ENCODE data around the gene DNMT3L. TPM values are rescaled to one million over a fixed set of nuclear protein-coding genes. Genes with fewer than 3 reads are reported as not detected.

The DNMT3L gene
- total and polyA plus RNA-seq, 8 donors: not detected

DNA sequence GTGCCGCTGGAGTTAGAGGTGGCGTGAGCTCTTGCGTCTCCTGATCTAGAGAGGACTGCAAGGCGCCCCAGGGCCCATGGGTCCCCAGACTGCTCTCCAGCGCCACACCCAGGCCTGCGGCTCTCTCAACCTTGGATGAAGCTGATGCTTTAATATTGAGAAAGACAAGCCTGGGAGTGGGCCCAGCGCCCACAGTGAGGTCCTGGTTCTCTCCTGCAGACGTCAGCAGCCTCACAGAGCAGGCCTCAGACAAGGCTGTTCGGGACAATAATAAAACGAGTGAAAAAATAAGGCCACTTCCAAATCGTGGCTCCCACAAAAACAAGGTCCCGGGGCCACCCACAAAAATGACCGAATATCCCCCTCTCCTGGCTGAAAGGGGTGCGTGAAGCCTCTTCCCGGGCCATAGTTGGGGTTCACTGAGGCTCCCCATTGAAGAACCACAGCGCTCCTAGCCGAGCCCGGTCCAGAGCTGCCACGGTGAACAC is 6.0 kb upstream of the DNMT3L start:
- TF ChIP-seq, protein P1, sequence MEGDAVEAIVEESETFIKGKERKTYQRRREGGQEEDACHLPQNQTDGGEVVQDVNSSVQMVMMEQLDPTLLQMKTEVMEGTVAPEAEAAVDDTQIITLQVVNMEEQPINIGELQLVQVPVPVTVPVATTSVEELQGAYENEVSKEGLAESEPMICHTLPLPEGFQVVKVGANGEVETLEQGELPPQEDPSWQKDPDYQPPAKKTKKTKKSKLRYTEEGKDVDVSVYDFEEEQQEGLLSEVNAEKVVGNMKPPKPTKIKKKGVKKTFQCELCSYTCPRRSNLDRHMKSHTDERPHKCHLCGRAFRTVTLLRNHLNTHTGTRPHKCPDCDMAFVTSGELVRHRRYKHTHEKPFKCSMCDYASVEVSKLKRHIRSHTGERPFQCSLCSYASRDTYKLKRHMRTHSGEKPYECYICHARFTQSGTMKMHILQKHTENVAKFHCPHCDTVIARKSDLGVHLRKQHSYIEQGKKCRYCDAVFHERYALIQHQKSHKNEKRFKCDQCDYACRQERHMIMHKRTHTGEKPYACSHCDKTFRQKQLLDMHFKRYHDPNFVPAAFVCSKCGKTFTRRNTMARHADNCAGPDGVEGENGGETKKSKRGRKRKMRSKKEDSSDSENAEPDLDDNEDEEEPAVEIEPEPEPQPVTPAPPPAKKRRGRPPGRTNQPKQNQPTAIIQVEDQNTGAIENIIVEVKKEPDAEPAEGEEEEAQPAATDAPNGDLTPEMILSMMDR (IDR thresholded peaks at IDR 0.05): no peak
- H3K4me1 ChIP-seq: no peaks in the 10 kb centered on the region
- no peaks in the 10 kb centered on the region for H3K36me3 ChIP-seq
- FAIRE-seq (no peak), DNase-seq (peak in 1 of 6 donors; percentile 27), ATAC-seq (peak in 1 of 4 donors; percentile 36)
- WGBS, 2 donors: 54 to 62% methylated on average over 19 of the region's 19 CpGs
- no peak overlapping the region for H3K4me3 ChIP-seq
- no peak overlapping the region for H3K27ac ChIP-seq
- no peaks in the 10 kb centered on the region for H3K27me3 ChIP-seq
- intact Hi-C loops (cut with DNase I): no loop called here
- H3K9me3 ChIP-seq: no peaks in the 10 kb centered on the region

DNA sequence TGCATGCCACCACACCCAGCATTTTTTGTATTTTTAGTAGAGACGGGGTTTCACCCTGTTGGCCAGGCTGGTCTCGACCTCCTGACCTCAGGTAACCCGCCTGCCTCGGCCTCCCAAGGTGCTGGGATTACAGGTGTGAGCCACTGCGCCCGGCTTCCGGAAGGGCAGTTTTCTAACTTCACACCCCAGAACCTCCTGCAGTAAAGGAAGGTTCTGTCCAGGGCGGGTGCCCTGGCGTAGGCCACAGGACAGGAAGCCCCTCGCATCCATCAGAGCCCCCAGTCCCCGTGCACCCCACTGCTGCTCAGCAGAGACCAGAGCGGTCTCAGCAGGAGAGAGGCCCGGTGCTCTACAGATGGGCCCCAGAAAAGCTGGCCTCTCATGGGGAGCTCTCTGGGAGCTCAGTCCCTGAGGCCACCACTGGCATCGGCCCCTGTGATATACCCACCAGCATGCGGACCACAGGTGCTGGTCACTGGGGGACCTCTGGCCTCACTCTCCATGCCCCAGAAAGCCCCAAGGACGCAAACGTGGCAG is 4.1 kb upstream of the DNMT3L start:
- FAIRE-seq (no peak), ATAC-seq (no peak), DNase-seq (peak in 1 of 6 donors; percentile 43)
- H3K4me1 ChIP-seq: no peaks in the 10 kb centered on the region
- 79 to 82% methylated on average over 17 of the region's 17 CpGs for WGBS, 2 donors
- TF ChIP-seq, protein P1 (IDR thresholded peaks at IDR 0.05): no peak
- H3K4me3 ChIP-seq: no peak overlapping the region
- H3K9me3 ChIP-seq: no peaks in the 10 kb centered on the region
- intact Hi-C loops (cut with DNase I): no loop called here
- no peaks in the 10 kb centered on the region for H3K27me3 ChIP-seq
- H3K27ac ChIP-seq: no peak overlapping the region
- no peaks in the 10 kb centered on the region for H3K36me3 ChIP-seq

GRCh38 chr21:44263768-44264167 is 2.1 kb upstream of the DNMT3L start:
- Histone ChIP-seq H3K4me1 (no peaks in the 10 kb centered on the region), H3K27me3 (no peaks in the 10 kb centered on the region), H3K27ac (no peak overlapping the region), H3K36me3 (no peaks in the 10 kb centered on the region), H3K4me3 (no peak overlapping the region), H3K9me3 (no peaks in the 10 kb centered on the region)
- DNase-seq: peak in 1 of 6 donors; percentile 5
- intact Hi-C loops (cut with DNase I): no loop called here
- TF ChIP-seq, protein P1 (IDR thresholded peaks at IDR 0.05): no peak
- 72 to 79% methylated on average over 4 of the region's 4 CpGs for WGBS, 2 donors
- FAIRE-seq: no peak
- no peak for ATAC-seq

DNA sequence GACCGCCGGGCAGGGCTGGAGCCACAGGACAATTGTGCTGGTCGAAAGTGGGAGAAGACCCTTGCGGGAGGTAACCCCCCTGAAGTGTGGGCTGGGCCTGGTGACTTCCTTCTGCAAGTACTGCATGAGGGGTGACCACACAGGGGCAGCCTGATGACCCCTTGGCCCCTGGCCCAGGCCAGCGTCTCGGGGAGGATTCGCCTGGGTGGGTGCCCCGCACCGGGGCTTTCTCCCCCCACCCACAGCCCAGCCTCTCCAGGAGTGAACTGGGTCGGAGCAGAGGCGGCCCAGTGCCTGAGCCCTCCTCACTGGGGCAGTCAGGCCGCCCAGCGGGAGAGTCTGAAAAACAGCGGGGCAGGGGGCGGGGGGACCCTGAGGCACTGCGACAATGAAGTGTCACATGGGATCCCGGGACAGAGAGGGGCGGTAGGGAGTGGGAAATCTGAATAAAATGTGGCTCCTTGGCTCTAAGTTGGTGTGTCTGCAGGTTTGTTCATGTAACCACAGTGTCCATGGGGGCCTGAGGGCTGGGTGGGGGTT is 1.6 kb upstream of the DNMT3L start:
- Histone ChIP-seq H3K4me1 (no peaks in the 10 kb centered on the region), H3K9me3 (no peaks in the 10 kb centered on the region), H3K27me3 (no peaks in the 10 kb centered on the region), H3K36me3 (no peaks in the 10 kb centered on the region), H3K27ac (no peak overlapping the region), H3K4me3 (no peak overlapping the region)
- TF ChIP-seq, protein P1 (IDR thresholded peaks at IDR 0.05): no peak
- intact Hi-C loops (cut with DNase I): no loop called here
- WGBS, 2 donors: 39 to 40% methylated on average over 13 to 18 of the region's 18 CpGs
- DNase-seq: peak in 3 of 6 donors; percentile 10 to 45 (median 19)
- FAIRE-seq: no peak
- no peak for ATAC-seq

DNA sequence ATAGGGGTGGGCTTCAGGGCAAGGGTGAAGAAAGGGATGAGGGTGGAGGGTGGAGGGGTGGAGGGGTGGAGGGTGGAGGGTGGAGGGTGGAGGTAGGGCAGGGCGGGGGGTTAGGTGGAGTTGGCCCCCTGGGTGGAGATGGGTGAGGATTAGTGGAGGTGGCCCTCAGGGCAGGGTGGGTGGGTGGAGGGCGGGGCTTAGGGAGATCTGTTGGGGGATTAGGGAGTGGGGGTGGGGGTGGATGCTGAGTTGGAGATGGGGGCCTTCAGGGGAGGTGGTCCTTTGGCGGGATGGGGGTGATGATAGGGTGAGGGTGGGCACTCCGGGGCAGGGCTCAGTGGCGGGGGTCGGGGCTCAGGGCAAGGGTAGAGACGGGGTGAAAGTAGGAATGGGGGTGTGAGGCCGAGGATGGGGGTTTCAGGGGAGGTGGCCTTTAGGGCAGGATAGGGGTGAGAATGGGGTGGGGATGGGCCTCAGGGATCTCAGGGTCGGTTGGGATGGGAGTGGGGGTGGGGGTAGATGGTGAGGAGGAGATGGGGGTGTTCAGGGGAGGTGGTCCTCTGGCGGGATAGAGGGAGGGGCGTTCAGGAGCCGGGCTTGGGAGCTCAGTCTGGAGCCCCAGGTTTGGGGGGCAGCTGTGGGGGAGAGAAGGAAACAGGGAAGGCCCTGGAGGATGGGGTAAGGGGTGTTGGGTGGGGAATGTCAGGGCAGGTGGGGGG is 800 bp upstream of the DNMT3L start:
- no peak for FAIRE-seq

More for the DNA sequence above, 800 bp upstream of the DNMT3L start:
- 48 to 59% methylated on average over 10 to 12 of the region's 12 CpGs for WGBS, 2 donors
- Histone ChIP-seq H3K27me3 (no peaks in the 10 kb centered on the region), H3K36me3 (no peaks in the 10 kb centered on the region), H3K27ac (no peak overlapping the region), H3K4me1 (no peaks in the 10 kb centered on the region), H3K9me3 (no peaks in the 10 kb centered on the region), H3K4me3 (no peak overlapping the region)
- ATAC-seq (no peak), DNase-seq (peak in 2 of 6 donors; percentile 8 to 36)
- TF ChIP-seq, protein P1 (IDR thresholded peaks at IDR 0.05): no peak
- intact Hi-C loops (cut with DNase I): no loop called here

All from pancreas (tissue), 10 donors.